Activated CD8-positive, alpha-beta memory T cell treated with anti-CD3 and anti-CD28 coated beads for 1 hour (primary cell): ENCODE measurements around the gene CRYBG1.

Source experiments
- DNase-seq, 2 donors: peaks; one replicate each; pipeline ENCODE4 v3.0.0-alpha.2; 2020; ENCODE audit warnings: low read depth in 1 of 2; ENCODE audit errors: extremely low read depth in 1 of 2

The CRYBG1 gene

GRCh38 chr6:106522562-106523250, 162.2 kb downstream of the CRYBG1 start:
- no peak for DNase-seq

GRCh38 chr6:106525107-106525881, 164.8 kb downstream of the CRYBG1 start:
- DNase-seq = no peak

- DNase-seq = no peak
Measured at GRCh38 chr6:106525882-106526275, 165.4 kb downstream of the CRYBG1 start.

- DNase-seq = no peak
Measured at GRCh38 chr6:106527117-106527516, 166.6 kb downstream of the CRYBG1 start.

- DNase-seq = no peak
Measured at GRCh38 chr6:106527979-106528378, 167.5 kb downstream of the CRYBG1 start.

GRCh38 chr6:106528521-106528920, 168.0 kb downstream of the CRYBG1 start:
- no peak for DNase-seq

- DNase-seq = no peak
Measured at GRCh38 chr6:106529438-106529837, 168.9 kb downstream of the CRYBG1 start.

- DNase-seq = no peak
Measured at GRCh38 chr6:106530026-106530425, 169.5 kb downstream of the CRYBG1 start.

GRCh38 chr6:106530502-106530901, 170.0 kb downstream of the CRYBG1 start:
- DNase-seq = no peak

GRCh38 chr6:106533054-106533453, 172.5 kb downstream of the CRYBG1 start:
- DNase-seq = no peak

GRCh38 chr6:106534004-106534403, 173.5 kb downstream of the CRYBG1 start:
- DNase-seq = no peak

- DNase-seq = no peak
Measured at GRCh38 chr6:106534564-106534982, 174.1 kb downstream of the CRYBG1 start.

GRCh38 chr6:106535012-106535411, 174.5 kb downstream of the CRYBG1 start:
- no peak for DNase-seq

GRCh38 chr6:106536357-106536756, 175.8 kb downstream of the CRYBG1 start:
- DNase-seq = no peak

- DNase-seq = no peak
Measured at GRCh38 chr6:106536851-106537250, 176.3 kb downstream of the CRYBG1 start.

GRCh38 chr6:106537662-106538061, 177.1 kb downstream of the CRYBG1 start:
- DNase-seq = no peak

- DNase-seq = no peak
Measured at GRCh38 chr6:106538145-106538544, 177.6 kb downstream of the CRYBG1 start.

GRCh38 chr6:106539936-106540335, 179.4 kb downstream of the CRYBG1 start:
- DNase-seq = no peak

- no peak for DNase-seq
Measured at GRCh38 chr6:106540432-106540831, 179.9 kb downstream of the CRYBG1 start.

GRCh38 chr6:106540907-106541306, 180.4 kb downstream of the CRYBG1 start:
- DNase-seq = no peak

- no peak for DNase-seq
Measured at GRCh38 chr6:106546261-106546690, 185.8 kb downstream of the CRYBG1 start.

GRCh38 chr6:106546691-106547414, 186.3 kb downstream of the CRYBG1 start:
- no peak for DNase-seq
